ENCODE results near the gene USP43.

USP43 gene

GRCh38 chr17:9666461-9667050, 21.2 kb downstream of the USP43 start:
- TF ChIP-seq SUZ12 (IDR thresholded peaks at IDR 0.05; ENCODE audit: extremely low read depth, insufficient read depth, insufficient read length) (no peak), ZNF274 (IDR thresholded peaks at IDR 0.05; ENCODE audit: low read depth, low read length) (no peak), YY1 (IDR thresholded peaks at IDR 0.05; ENCODE audit: insufficient read depth, insufficient read length) (no peak)
- Histone ChIP-seq H3K9me3 (ENCODE audit: insufficient read depth, low read length) (no peaks in the 10 kb centered on the region), H3K9ac (ENCODE audit: insufficient read length, low read depth) (no peak overlapping the region), H3K36me3 (ENCODE audit: insufficient read depth, insufficient read length, low read length) (peaks cover 3% of the 10 kb centered on the region), H3K4me1 (ENCODE audit: insufficient read depth, insufficient read length) (peaks cover 2% of the 10 kb centered on the region), H3K27me3 (ENCODE audit: insufficient read depth, insufficient read length) (no peaks in the 10 kb centered on the region), H3K4me3 (ENCODE audit: insufficient read length, low read depth) (no peak overlapping the region)
- no peak for DNase-seq (ENCODE audit: low read depth, low spot score)

GRCh38 chr17:9668517-9668916, 23.2 kb downstream of the USP43 start:
- Histone ChIP-seq H3K4me3 (ENCODE audit: insufficient read length, low read depth) (no peak overlapping the region), H3K9ac (ENCODE audit: insufficient read length, low read depth) (no peak overlapping the region), H3K9me3 (ENCODE audit: insufficient read depth, low read length) (no peaks in the 10 kb centered on the region), H3K36me3 (ENCODE audit: insufficient read depth, insufficient read length, low read length) (peaks cover 3% of the 10 kb centered on the region), H3K27me3 (ENCODE audit: insufficient read depth, insufficient read length) (no peaks in the 10 kb centered on the region), H3K4me1 (ENCODE audit: insufficient read depth, insufficient read length) (peaks cover 2% of the 10 kb centered on the region)
- TF ChIP-seq YY1 (IDR thresholded peaks at IDR 0.05; ENCODE audit: insufficient read depth, insufficient read length) (no peak), ZNF274 (IDR thresholded peaks at IDR 0.05; ENCODE audit: low read depth, low read length) (no peak), SUZ12 (IDR thresholded peaks at IDR 0.05; ENCODE audit: extremely low read depth, insufficient read depth, insufficient read length) (no peak)
- DNase-seq (ENCODE audit: low read depth, low spot score), result no peak

GRCh38 chr17:9669551-9670008, 24.3 kb downstream of the USP43 start:
- no peak for DNase-seq (ENCODE audit: low read depth, low spot score)
- Histone ChIP-seq H3K9ac (ENCODE audit: insufficient read length, low read depth) (no peak overlapping the region), H3K36me3 (ENCODE audit: insufficient read depth, insufficient read length, low read length) (peaks cover 3% of the 10 kb centered on the region), H3K4me3 (ENCODE audit: insufficient read length, low read depth) (no peak overlapping the region), H3K27me3 (ENCODE audit: insufficient read depth, insufficient read length) (no peaks in the 10 kb centered on the region), H3K9me3 (ENCODE audit: insufficient read depth, low read length) (no peaks in the 10 kb centered on the region), H3K4me1 (ENCODE audit: insufficient read depth, insufficient read length) (peaks cover 2% of the 10 kb centered on the region)
- TF ChIP-seq ZNF274 (IDR thresholded peaks at IDR 0.05; ENCODE audit: low read depth, low read length) (no peak), YY1 (IDR thresholded peaks at IDR 0.05; ENCODE audit: insufficient read depth, insufficient read length) (no peak), SUZ12 (IDR thresholded peaks at IDR 0.05; ENCODE audit: extremely low read depth, insufficient read depth, insufficient read length) (no peak)

GRCh38 chr17:9670596-9670995, 25.3 kb downstream of the USP43 start:
- H3K4me1 ChIP-seq (ENCODE audit: insufficient read depth, insufficient read length), result peaks cover 2% of the 10 kb centered on the region
- no peak for DNase-seq (ENCODE audit: low read depth, low spot score)
- no peaks in the 10 kb centered on the region for H3K9me3 ChIP-seq (ENCODE audit: insufficient read depth, low read length)
- H3K27me3 ChIP-seq (ENCODE audit: insufficient read depth, insufficient read length), result no peaks in the 10 kb centered on the region
- H3K9ac ChIP-seq (ENCODE audit: insufficient read length, low read depth), result no peak overlapping the region
- peaks cover 5% of the 10 kb centered on the region for H3K36me3 ChIP-seq (ENCODE audit: insufficient read depth, insufficient read length, low read length)
- H3K4me3 ChIP-seq (ENCODE audit: insufficient read length, low read depth), result no peak overlapping the region
- TF ChIP-seq ZNF274 (IDR thresholded peaks at IDR 0.05; ENCODE audit: low read depth, low read length) (no peak), YY1 (IDR thresholded peaks at IDR 0.05; ENCODE audit: insufficient read depth, insufficient read length) (no peak), SUZ12 (IDR thresholded peaks at IDR 0.05; ENCODE audit: extremely low read depth, insufficient read depth, insufficient read length) (no peak)

GRCh38 chr17:9671559-9671958, 26.2 kb downstream of the USP43 start:
- H3K9me3 ChIP-seq (ENCODE audit: insufficient read depth, low read length), result no peaks in the 10 kb centered on the region
- no peak overlapping the region for H3K9ac ChIP-seq (ENCODE audit: insufficient read length, low read depth)
- DNase-seq (ENCODE audit: low read depth, low spot score), result no peak
- H3K27me3 ChIP-seq (ENCODE audit: insufficient read depth, insufficient read length), result no peaks in the 10 kb centered on the region
- TF ChIP-seq ZNF274 (IDR thresholded peaks at IDR 0.05; ENCODE audit: low read depth, low read length) (no peak), YY1 (IDR thresholded peaks at IDR 0.05; ENCODE audit: insufficient read depth, insufficient read length) (no peak), SUZ12 (IDR thresholded peaks at IDR 0.05; ENCODE audit: extremely low read depth, insufficient read depth, insufficient read length) (no peak)
- peaks cover 2% of the 10 kb centered on the region for H3K36me3 ChIP-seq (ENCODE audit: insufficient read depth, insufficient read length, low read length)
- peaks cover 2% of the 10 kb centered on the region for H3K4me1 ChIP-seq (ENCODE audit: insufficient read depth, insufficient read length)
- H3K4me3 ChIP-seq (ENCODE audit: insufficient read length, low read depth), result no peak overlapping the region

- no peak overlapping the region for H3K4me3 ChIP-seq (ENCODE audit: insufficient read length, low read depth)
- TF ChIP-seq YY1 (IDR thresholded peaks at IDR 0.05; ENCODE audit: insufficient read depth, insufficient read length) (no peak), SUZ12 (IDR thresholded peaks at IDR 0.05; ENCODE audit: extremely low read depth, insufficient read depth, insufficient read length) (no peak), ZNF274 (IDR thresholded peaks at IDR 0.05; ENCODE audit: low read depth, low read length) (no peak)
- DNase-seq (ENCODE audit: low read depth, low spot score), result no peak
- peaks cover 2% of the 10 kb centered on the region for H3K4me1 ChIP-seq (ENCODE audit: insufficient read depth, insufficient read length)
- H3K9me3 ChIP-seq (ENCODE audit: insufficient read depth, low read length), result no peaks in the 10 kb centered on the region
- H3K27me3 ChIP-seq (ENCODE audit: insufficient read depth, insufficient read length), result no peaks in the 10 kb centered on the region
- H3K36me3 ChIP-seq (ENCODE audit: insufficient read depth, insufficient read length, low read length), result peaks cover 5% of the 10 kb centered on the region
- no peak overlapping the region for H3K9ac ChIP-seq (ENCODE audit: insufficient read length, low read depth)
Observed at GRCh38 chr17:9672266-9672665, 26.9 kb downstream of the USP43 start.

GRCh38 chr17:9672691-9673090, 27.4 kb downstream of the USP43 start:
- Histone ChIP-seq H3K9me3 (ENCODE audit: insufficient read depth, low read length) (no peaks in the 10 kb centered on the region), H3K4me3 (ENCODE audit: insufficient read length, low read depth) (no peak overlapping the region), H3K4me1 (ENCODE audit: insufficient read depth, insufficient read length) (no peaks in the 10 kb centered on the region), H3K27me3 (ENCODE audit: insufficient read depth, insufficient read length) (no peaks in the 10 kb centered on the region), H3K9ac (ENCODE audit: insufficient read length, low read depth) (no peak overlapping the region), H3K36me3 (ENCODE audit: insufficient read depth, insufficient read length, low read length) (peaks cover 6% of the 10 kb centered on the region)
- no peak for DNase-seq (ENCODE audit: low read depth, low spot score)
- TF ChIP-seq ZNF274 (IDR thresholded peaks at IDR 0.05; ENCODE audit: low read depth, low read length) (no peak), SUZ12 (IDR thresholded peaks at IDR 0.05; ENCODE audit: extremely low read depth, insufficient read depth, insufficient read length) (no peak), YY1 (IDR thresholded peaks at IDR 0.05; ENCODE audit: insufficient read depth, insufficient read length) (no peak)
